Epithelial cell of esophagus (primary cell): ENCODE results near the gene DUSP12.
A peak's percentile ranks its signal among the peaks of the same experiment; 100 is the strongest.

Source experiments
- DNase-seq: peaks from one replicate; pipeline ENCODE4 v3.0.0; 2010; ENCODE audit warnings: low read depth
- H3K4me3 ChIP-seq: 2 replicates; pipeline ENCODE4 v1.5.1; 2011; ENCODE audit warnings: mild to moderate bottlenecking, low read length, control low read depth
- CTCF ChIP-seq: IDR thresholded peaks from 2 replicates; pipeline ENCODE4 v1.5.1; 2011; ENCODE audit warnings: low read depth, mild to moderate bottlenecking, low read length, control low read depth, inconsistent platforms; ENCODE audit not compliant: insufficient read depth; ENCODE audit errors: missing control alignments

DUSP12 gene, protein sequence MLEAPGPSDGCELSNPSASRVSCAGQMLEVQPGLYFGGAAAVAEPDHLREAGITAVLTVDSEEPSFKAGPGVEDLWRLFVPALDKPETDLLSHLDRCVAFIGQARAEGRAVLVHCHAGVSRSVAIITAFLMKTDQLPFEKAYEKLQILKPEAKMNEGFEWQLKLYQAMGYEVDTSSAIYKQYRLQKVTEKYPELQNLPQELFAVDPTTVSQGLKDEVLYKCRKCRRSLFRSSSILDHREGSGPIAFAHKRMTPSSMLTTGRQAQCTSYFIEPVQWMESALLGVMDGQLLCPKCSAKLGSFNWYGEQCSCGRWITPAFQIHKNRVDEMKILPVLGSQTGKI

GRCh38 chr1:161749509-161750407 is at the start of gene DUSP12:
TSS of gene DUSP12 (plus strand) at chr1:161749786. CDS start at chr1:161749802, 16 bp downstream.
- DNase-seq, result peak; percentile 96
- peak; percentile 13 for TF ChIP-seq CTCF
- H3K4me3 ChIP-seq, result peak within 1 kb of the TSS; percentile 92

GRCh38 chr1:161702250-161702649 is 47.3 kb upstream of the DUSP12 start:
- no peak for TF ChIP-seq CTCF
- no peak for DNase-seq
- no peak overlapping the region for H3K4me3 ChIP-seq

DNA sequence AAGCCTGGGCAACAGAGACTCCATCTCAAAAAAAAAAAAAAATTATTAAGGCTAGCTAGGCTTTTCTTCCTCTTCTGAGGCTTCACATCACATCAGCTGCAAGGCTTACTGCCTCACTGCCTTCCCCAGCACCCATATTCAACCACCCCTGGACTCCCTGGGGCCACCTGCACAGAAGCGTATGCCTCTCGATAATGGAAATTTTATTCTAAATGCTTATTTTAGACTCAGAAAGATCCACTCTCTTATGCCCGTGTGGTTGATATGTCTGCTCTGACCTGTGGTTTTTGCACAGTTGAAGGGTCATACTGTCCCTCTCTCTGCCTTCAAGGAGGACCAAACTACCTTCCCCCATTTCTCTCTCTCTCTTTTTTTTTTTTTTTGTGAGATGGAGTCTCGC is 44.0 kb upstream of the DUSP12 start:
- no peak overlapping the region for H3K4me3 ChIP-seq
- DNase-seq, result no peak
- no peak for TF ChIP-seq CTCF

DNA sequence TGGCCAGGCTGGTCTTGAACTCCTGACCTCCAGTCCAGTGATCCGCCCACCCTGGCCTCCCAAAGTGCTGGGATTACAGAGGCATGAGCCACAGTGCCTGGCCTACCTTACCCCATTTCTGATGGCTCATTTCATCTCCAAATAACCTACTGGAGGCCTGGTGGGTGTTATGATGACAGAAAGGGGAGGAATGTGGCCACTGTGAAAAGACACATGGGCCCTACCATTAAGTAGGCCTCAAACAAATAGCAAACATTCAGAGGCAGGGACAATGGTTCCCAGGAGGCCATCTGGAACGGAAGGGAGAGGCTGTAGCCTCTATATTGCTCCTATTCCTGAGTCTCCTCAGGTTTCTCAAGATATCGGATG is 43.5 kb upstream of the DUSP12 start:
- peak; percentile 43 for DNase-seq
- H3K4me3 ChIP-seq, result no peak overlapping the region
- TF ChIP-seq CTCF, result no peak

DNA sequence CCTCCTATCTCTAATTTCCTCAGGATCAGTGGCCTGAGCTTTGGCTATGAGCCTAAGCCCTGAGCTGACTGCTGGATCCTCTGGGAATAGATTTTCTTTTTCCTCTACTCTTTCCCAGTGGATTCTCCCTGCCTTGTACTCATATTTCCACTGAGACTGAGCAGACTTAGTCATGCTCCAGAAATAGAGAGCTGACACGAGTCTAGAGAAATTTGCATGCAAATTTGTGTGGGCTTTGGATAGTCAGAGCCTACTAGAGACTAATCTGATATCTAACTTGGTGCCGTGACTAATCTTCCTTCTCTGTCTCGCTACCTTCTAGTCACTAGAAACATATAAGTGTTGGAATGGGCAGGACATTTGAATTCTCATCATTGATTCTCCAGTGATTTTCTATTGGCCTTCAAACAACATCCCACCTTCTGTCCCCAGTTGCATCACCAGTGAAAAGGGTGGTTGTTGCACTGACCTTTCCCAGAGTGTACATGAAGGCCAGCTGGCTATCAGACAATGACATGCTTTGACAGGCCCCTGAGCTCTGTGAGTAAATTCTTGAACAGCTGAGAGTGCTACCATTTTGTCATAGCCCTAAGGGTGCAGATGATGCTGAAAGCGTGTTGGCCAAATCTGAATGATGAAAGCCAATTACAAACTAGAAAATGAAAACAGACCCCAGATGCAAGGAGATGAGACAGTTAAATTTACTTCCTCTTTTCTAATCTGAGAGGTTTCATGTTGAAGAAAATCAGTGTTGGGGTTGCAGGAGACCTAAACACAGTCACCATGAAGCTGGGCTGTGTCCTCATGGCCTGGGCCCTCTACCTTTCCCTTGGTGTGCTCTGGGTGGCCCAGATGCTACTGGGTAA is 42.9 kb upstream of the DUSP12 start, which contains the start of gene FCRLA:
Gene FCRLA (plus strand): TSS at position 748 of the 866 bp plus-strand sequence. CDS start 36 bp downstream, at position 784.
- H3K4me3 ChIP-seq, result no peak within 1 kb of the TSS
- peak; percentile 95 for DNase-seq
- TF ChIP-seq CTCF, result no peak

- TF ChIP-seq CTCF, result no peak
- no peak for DNase-seq
- H3K4me3 ChIP-seq, result no peak overlapping the region
These were observed 42.1 kb upstream of the DUSP12 start for GRCh38 chr1:161707503-161707902.
